Ishikawa (cell line): ENCODE results near the gene ARSB.

Source experiments
- CEBPB ChIP-seq: IDR thresholded peaks from 2 replicates; pipeline ENCODE4 v1.6.1; 2012
- EP300 ChIP-seq: IDR thresholded peaks from 2 replicates; pipeline ENCODE4 v1.6.1; 2012; ENCODE audit warnings: borderline replicate concordance
- MAX ChIP-seq: IDR thresholded peaks from 2 replicates; pipeline ENCODE4 v1.6.1; 2012
- REST ChIP-seq: IDR thresholded peaks from 2 replicates; pipeline ENCODE4 v1.6.1; 2012; ENCODE audit warnings: low read depth, mild to moderate bottlenecking
- TAF1 ChIP-seq: IDR thresholded peaks from 2 replicates; pipeline ENCODE4 v1.6.1; 2012; ENCODE audit warnings: low read depth, mild to moderate bottlenecking
- TCF12 ChIP-seq: IDR thresholded peaks from 2 replicates; pipeline ENCODE4 v1.6.1; 2012; ENCODE audit warnings: low read depth

- TF ChIP-seq EP300: no peak
- TF ChIP-seq TAF1: no peak
- TF ChIP-seq REST: no peak
- TF ChIP-seq TCF12: no peak
- TF ChIP-seq MAX: no peak
- no peak for TF ChIP-seq CEBPB
Measured at GRCh38 chr5:78741019-78741418, 244.1 kb downstream of the ARSB start.
